Kidney (tissue), 14 donors: ENCODE measurements around the gene ESR2. TPM values are rescaled to one million over a fixed set of nuclear protein-coding genes. Genes with fewer than 3 reads are reported as not detected.

Source experiments
- DNase-seq, 5 donors: peaks; one replicate each; pipeline ENCODE4 v3.0.0-alpha.2; 2013 to 2020
- FAIRE-seq: peaks from 2 replicates; lab custom pipeline; 2012; peaks lifted over from hg19 to GRCh38; lab: Jason Lieb, UNC
- H3K27ac ChIP-seq, 2 donors: one replicate each; pipeline ENCODE4 v1.7.0; 2013; ENCODE audit warnings: low read depth in 2 of 2, low read length in 2 of 2, inconsistent platforms in 1 of 2
- H3K27me3 ChIP-seq: one replicate; pipeline ENCODE4 v1.7.1; 2013; ENCODE audit warnings: low read length, inconsistent platforms; ENCODE audit not compliant: control insufficient read depth, insufficient read depth
- H3K36me3 ChIP-seq, 3 donors: one replicate each; pipeline versions ENCODE4 v1.7.0 to v1.7.1; 2013; ENCODE audit warnings: low read length in 3 of 3, control low read depth in 1 of 3, inconsistent platforms in 1 of 3; ENCODE audit not compliant: insufficient read depth in 3 of 3, control insufficient read depth in 2 of 3
- H3K4me1 ChIP-seq, 3 donors: one replicate each; pipeline versions ENCODE4 v1.7.0 to v1.7.1; 2013; ENCODE audit warnings: low read length in 3 of 3, inconsistent platforms in 1 of 3, low read depth in 1 of 3; ENCODE audit not compliant: control insufficient read depth in 2 of 3, insufficient read depth in 2 of 3
- H3K4me3 ChIP-seq, 3 donors: one replicate each; pipeline versions ENCODE4 v1.7.0 to v1.8.1; 2013; ENCODE audit warnings: low read length in 3 of 3, control low read depth in 1 of 3, inconsistent platforms in 1 of 3
- H3K9ac ChIP-seq, 3 donors: one replicate each; pipeline versions ENCODE4 v1.7.0 to v1.7.1; 2013; ENCODE audit warnings: low read length in 3 of 3, control low read depth in 1 of 3, inconsistent platforms in 1 of 3
- H3K9me3 ChIP-seq, 3 donors: one replicate each; pipeline versions ENCODE4 v1.7.0 to v1.7.1; 2013; ENCODE audit warnings: low read length in 3 of 3, control low read depth in 1 of 3, inconsistent platforms in 1 of 3; ENCODE audit not compliant: control insufficient read depth in 2 of 3, insufficient read depth in 1 of 3
- intact Hi-C: fragments of 100-400 bp; cut with DNase I; formaldehyde crosslinking; loops from one replicate; pipeline ENCODE4 v1.11.1; 2022
- polyA plus RNA-seq: library from polyadenylated mRNA; stranded (reverse); fragments of 350-450 nt; fragmentation: Illumina TruSeq; extraction: RNeasy Lipid Tissue Mini Kit (QIAGEN cat#74804); gene quantifications from one replicate; pipeline ENCODE4 v1.2.3, GENCODE V29; 2014; ENCODE audit warnings: low read depth, low replicate concordance; ENCODE audit not compliant: insufficient read depth
- total RNA-seq: library from RNA; stranded (reverse); fragmentation: NEBNext Ultra II Directional; extraction: Animal tissue kit (Norgen Biotek cat#: 25700); gene quantifications from one replicate; pipeline ENCODE4 v1.2.1, GENCODE V29; 2021
- TF ChIP-seq, protein P1 (sequence below): IDR thresholded peaks from 3 replicates; pipeline ENCODE4 v1.5.1; 2012; ENCODE audit warnings: mild to moderate bottlenecking, moderate library complexity, borderline replicate concordance; ENCODE audit not compliant: insufficient read depth; ENCODE audit errors: extremely low read depth
- donor health status: control.
- donor health status: control.
- donor health status: control.
- donor health status: control.
- donor health status: control.
- donor health status: DM: yes; HTN: yes; CAD: no.
- donor health status: Normal renal cell carcinoma (clear cell type).

ESR2 gene
- total and polyA plus RNA-seq, 2 donors from 2014 or later = 2.5 TPM; not detected in 1

DNA sequence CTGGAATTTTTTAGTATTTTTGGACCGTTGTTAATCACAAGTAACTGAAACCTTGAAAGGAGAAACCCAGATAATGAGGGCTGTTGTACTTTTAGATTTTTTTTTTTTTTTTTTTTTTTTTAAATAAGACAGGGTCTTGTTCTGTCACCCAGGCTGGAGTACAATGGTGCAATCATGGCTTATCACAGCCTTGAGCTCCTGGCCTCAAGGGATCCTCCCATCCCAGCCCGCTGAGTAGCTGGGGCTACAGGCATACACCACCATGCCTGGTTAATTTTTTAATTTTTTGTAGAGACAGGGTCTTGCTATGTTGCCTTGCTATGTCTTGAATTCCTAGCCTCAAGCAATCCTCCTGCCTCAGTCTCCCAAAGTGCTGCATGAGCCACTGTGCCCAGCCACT is 229.7 kb downstream of the ESR2 start:
- H3K36me3 ChIP-seq = peaks cover 0 to 38% (median 26%) of the 10 kb centered on the region in 3 donors
- no peak overlapping the region for H3K4me3 ChIP-seq
- no peak overlapping the region for H3K27ac ChIP-seq
- FAIRE-seq (no peak), DNase-seq (no peak)
- TF ChIP-seq, protein P1, sequence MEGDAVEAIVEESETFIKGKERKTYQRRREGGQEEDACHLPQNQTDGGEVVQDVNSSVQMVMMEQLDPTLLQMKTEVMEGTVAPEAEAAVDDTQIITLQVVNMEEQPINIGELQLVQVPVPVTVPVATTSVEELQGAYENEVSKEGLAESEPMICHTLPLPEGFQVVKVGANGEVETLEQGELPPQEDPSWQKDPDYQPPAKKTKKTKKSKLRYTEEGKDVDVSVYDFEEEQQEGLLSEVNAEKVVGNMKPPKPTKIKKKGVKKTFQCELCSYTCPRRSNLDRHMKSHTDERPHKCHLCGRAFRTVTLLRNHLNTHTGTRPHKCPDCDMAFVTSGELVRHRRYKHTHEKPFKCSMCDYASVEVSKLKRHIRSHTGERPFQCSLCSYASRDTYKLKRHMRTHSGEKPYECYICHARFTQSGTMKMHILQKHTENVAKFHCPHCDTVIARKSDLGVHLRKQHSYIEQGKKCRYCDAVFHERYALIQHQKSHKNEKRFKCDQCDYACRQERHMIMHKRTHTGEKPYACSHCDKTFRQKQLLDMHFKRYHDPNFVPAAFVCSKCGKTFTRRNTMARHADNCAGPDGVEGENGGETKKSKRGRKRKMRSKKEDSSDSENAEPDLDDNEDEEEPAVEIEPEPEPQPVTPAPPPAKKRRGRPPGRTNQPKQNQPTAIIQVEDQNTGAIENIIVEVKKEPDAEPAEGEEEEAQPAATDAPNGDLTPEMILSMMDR = no peak
- H3K4me1 ChIP-seq = peaks cover 0 to 8% (median 2%) of the 10 kb centered on the region in 3 donors
- H3K27me3 ChIP-seq = no peaks in the 10 kb centered on the region
- H3K9ac ChIP-seq = no peak overlapping the region
- H3K9me3 ChIP-seq = no peaks in the 10 kb centered on the region
- intact Hi-C loops = no loop called here

DNA sequence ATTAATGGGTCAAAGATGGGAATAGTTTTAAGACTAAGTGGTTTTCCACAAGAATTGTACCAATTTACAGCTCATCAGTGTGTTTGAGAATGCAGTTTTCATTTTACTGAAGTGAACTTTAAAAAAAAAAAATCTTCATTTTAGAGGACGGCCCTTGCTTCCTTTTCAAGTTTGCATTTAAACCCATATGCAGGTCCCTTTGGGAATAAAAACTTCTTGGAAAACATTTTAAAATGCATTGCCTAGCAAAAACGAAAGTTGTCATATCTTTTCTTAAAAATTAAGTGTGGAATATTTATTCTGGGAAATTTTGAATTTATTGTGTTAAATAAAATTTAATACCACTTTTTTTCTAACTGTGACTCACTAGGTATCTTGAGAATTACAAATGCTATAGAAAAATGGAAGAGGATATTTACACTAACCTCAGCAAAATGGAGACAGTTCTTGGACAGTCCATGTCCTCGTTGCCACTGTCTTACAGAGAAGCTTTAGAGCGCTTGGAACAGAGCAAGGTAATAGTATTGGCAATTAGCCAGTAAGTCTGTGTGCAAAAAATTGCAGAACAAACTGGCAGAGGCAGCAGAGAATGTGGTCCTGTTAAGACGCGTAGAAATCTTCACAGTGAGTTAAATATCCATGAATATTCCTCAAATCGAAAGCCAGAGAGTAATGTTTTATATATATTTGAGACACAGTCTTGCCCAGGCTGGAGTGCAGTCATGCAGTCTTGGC is 231.6 kb downstream of the ESR2 start:
- H3K27ac ChIP-seq = no peak overlapping the region
- peaks cover 0 to 27% (median 24%) of the 10 kb centered on the region in 3 donors for H3K36me3 ChIP-seq
- no peak overlapping the region for H3K9ac ChIP-seq
- TF ChIP-seq, protein P1 = no peak
- no peak for FAIRE-seq
- intact Hi-C loops = no loop called here
- no peaks in the 10 kb centered on the region for H3K9me3 ChIP-seq
- peaks cover 0 to 8% (median 2%) of the 10 kb centered on the region in 3 donors for H3K4me1 ChIP-seq
- DNase-seq = no peak
- no peaks in the 10 kb centered on the region for H3K27me3 ChIP-seq
- no peak overlapping the region for H3K4me3 ChIP-seq

DNA sequence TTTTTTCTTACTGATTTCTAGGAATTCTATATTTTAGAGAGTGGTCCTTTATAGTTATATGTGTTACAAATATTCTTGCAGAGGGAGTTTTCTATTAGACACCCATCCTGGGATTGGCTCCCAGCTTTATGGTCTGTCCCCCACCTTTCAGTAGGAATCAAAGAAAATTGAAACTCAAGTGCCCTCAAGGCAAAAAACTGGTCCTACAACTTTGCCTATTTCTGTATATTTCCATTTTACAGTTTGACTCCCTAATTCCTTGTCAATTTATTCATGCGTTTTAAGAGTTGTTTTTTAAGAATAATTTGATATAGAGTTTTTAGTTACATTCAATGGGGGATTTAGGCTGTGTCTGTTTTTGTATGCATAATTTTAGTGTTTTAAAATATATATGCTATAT is 232.5 kb downstream of the ESR2 start:
- Histone ChIP-seq H3K9me3 (no peaks in the 10 kb centered on the region), H3K9ac (no peak overlapping the region), H3K27me3 (no peaks in the 10 kb centered on the region), H3K4me1 (peaks cover 0 to 8% (median 2%) of the 10 kb centered on the region in 3 donors), H3K36me3 (peaks cover 0 to 28% (median 25%) of the 10 kb centered on the region in 3 donors), H3K4me3 (no peak overlapping the region), H3K27ac (no peak overlapping the region)
- FAIRE-seq (no peak), DNase-seq (peak in 2 of 5 donors; percentile 34 to 49)
- TF ChIP-seq, protein P1 = no peak
- intact Hi-C loops = no loop called here
